NCI-H187 (cell line): ENCODE results near the gene PCDHGB3.
A peak's percentile ranks its signal among the peaks of the same experiment; 100 is the strongest.
"Not testable (repeated sequence)": the region's sequence is repeated elsewhere in the genome, so short reads cannot be mapped to it uniquely, and the experiment has no call there.

Source experiments
- DNase-seq, 2 experiments: peaks; one replicate each; lab custom pipeline; 2025; lab: John Stamatoyannopoulos, UW

The PCDHGB3 gene

GRCh38 chr5:141369994-141370848 is at the start of gene PCDHGB3:
Gene PCDHGB3 (plus strand): TSS chr5:141370242. CDS start chr5:141370395, 153 bp downstream.
- no peak for DNase-seq

- no peak for DNase-seq
These were observed 47.8 kb upstream of the PCDHGB3 start for GRCh38 chr5:141322261-141322660.

- DNase-seq, result peak; percentile 52 to 64
These were observed 43.8 kb upstream of the PCDHGB3 start for GRCh38 chr5:141326088-141326854.

- no peak for DNase-seq
These were observed 41.8 kb upstream of the PCDHGB3 start for GRCh38 chr5:141328231-141328630.

- no peak for DNase-seq
These were observed 39.6 kb upstream of the PCDHGB3 start, which contains the start of gene PCDHGA1 for GRCh38 chr5:141330299-141331080. Gene PCDHGA1 (plus strand): TSS chr5:141330514.

GRCh38 chr5:141332571-141332970 is 37.5 kb upstream of the PCDHGB3 start:
- not testable (repeated sequence) for DNase-seq

- DNase-seq, result no peak
These were observed 31.3 kb upstream of the PCDHGB3 start, which contains the start of gene PCDHGA2 for GRCh38 chr5:141338538-141339306. Gene PCDHGA2 (plus strand): TSS chr5:141338760.

GRCh38 chr5:141340781-141341354 is 29.2 kb upstream of the PCDHGB3 start:
- not testable (repeated sequence) for DNase-seq

GRCh38 chr5:141342773-141343172 is 27.3 kb upstream of the PCDHGB3 start:
- DNase-seq, result no peak

- no peak for DNase-seq
These were observed 26.6 kb upstream of the PCDHGB3 start, which contains the start of gene PCDHGA3 for GRCh38 chr5:141343242-141343952. Gene PCDHGA3 (plus strand): TSS chr5:141343829. CDS start chr5:141344034, 205 bp downstream.

- no peak for DNase-seq
These were observed 26.0 kb upstream of the PCDHGB3 start for GRCh38 chr5:141343953-141344463.

GRCh38 chr5:141345327-141345726 is 24.7 kb upstream of the PCDHGB3 start:
- no peak for DNase-seq

- DNase-seq, result not testable (repeated sequence)
These were observed 24.0 kb upstream of the PCDHGB3 start for GRCh38 chr5:141346017-141346416.

- peak; percentile 22 to 40 for DNase-seq
These were observed 20.0 kb upstream of the PCDHGB3 start, which contains the start of gene PCDHGB1 for GRCh38 chr5:141349917-141350619. Gene PCDHGB1 (plus strand): TSS chr5:141350099. CDS start chr5:141350261, 162 bp downstream.

GRCh38 chr5:141351591-141351990 is 18.5 kb upstream of the PCDHGB3 start:
- no peak for DNase-seq

- DNase-seq, result no peak
These were observed 15.1 kb upstream of the PCDHGB3 start, which contains the start of gene PCDHGA4 for GRCh38 chr5:141354900-141355469. Gene PCDHGA4 (plus strand): TSS chr5:141355021. CDS start chr5:141355108, 87 bp downstream.

- no peak for DNase-seq
These were observed 14.4 kb upstream of the PCDHGB3 start for GRCh38 chr5:141355641-141356040.

GRCh38 chr5:141356133-141356532 is 13.9 kb upstream of the PCDHGB3 start:
- DNase-seq, result no peak

- DNase-seq, result no peak
These were observed 13.1 kb upstream of the PCDHGB3 start for GRCh38 chr5:141356950-141357349.
